Stimulated activated naive B cell treated with anti-CD40 and anti-IgM and Interleukin-4, amounts not matched to agents 10 μg/mL and 1 μg/mL and 100 μg/mL, for 72 hours (primary cell): ENCODE results near the gene MMP14.
"Not testable (repeated sequence)": the region's sequence is repeated elsewhere in the genome, so short reads cannot be mapped to it uniquely, and the experiment has no call there.

Experiments
- ATAC-seq, 2 donors: fragments of 150-1000 bp; cut with Tn5 transposase; replicated peaks; 2 replicates each; pipeline ENCODE4 v1.10.0; 2021; ENCODE audit warnings: moderate library complexity in 1 of 2
- DNase-seq: peaks from one replicate; pipeline ENCODE4 v3.0.0; 2021
- H3K27ac Mint-ChIP-seq: one replicate; pipeline ENCODE4 v1.8.0; 2022; ENCODE audit warnings: mild to moderate bottlenecking, mixed read lengths
- H3K27me3 Mint-ChIP-seq, 2 donors: one replicate each; pipeline ENCODE4 v1.8.0; 2022; ENCODE audit warnings: mixed read lengths in 2 of 2
- H3K36me3 Mint-ChIP-seq, 2 donors: one replicate each; pipeline ENCODE4 v1.8.0; 2022; ENCODE audit warnings: mixed read lengths in 2 of 2, mild to moderate bottlenecking in 1 of 2
- H3K4me1 Mint-ChIP-seq, 2 donors: one replicate each; pipeline ENCODE4 v1.8.0; 2022; ENCODE audit warnings: mixed read lengths in 2 of 2, mild to moderate bottlenecking in 1 of 2
- H3K4me3 Mint-ChIP-seq, 2 donors: one replicate each; pipeline ENCODE4 v1.8.0; 2022; ENCODE audit warnings: mild to moderate bottlenecking in 2 of 2, mixed read lengths in 2 of 2, moderate library complexity in 1 of 2
- H3K9me3 Mint-ChIP-seq, 2 donors: one replicate each; pipeline ENCODE4 v1.8.0; 2022; ENCODE audit warnings: mixed read lengths in 2 of 2, mild to moderate bottlenecking in 1 of 2

MMP14 gene

GRCh38 chr14:22822571-22823098 is 13.8 kb upstream of the MMP14 start:
- H3K36me3 Mint-ChIP-seq, result no peaks in the 10 kb centered on the region
- peak; percentile 47 for DNase-seq
- peak overlapping the region; percentile 51 for H3K27ac Mint-ChIP-seq
- peaks cover 27 to 63% of the 10 kb centered on the region in 2 donors for H3K4me1 Mint-ChIP-seq
- no peaks in the 10 kb centered on the region for H3K27me3 Mint-ChIP-seq
- H3K9me3 Mint-ChIP-seq, result no peaks in the 10 kb centered on the region
- ATAC-seq, result peak; percentile 75 to 82
- H3K4me3 Mint-ChIP-seq, result peak overlapping the region; percentile 73 to 85

GRCh38 chr14:22824711-22825359 is 11.6 kb upstream of the MMP14 start:
- H3K27me3 Mint-ChIP-seq, result no peaks in the 10 kb centered on the region
- H3K36me3 Mint-ChIP-seq, result peaks cover 0 to 2% of the 10 kb centered on the region in 2 donors
- H3K4me1 Mint-ChIP-seq, result peaks cover 18 to 54% of the 10 kb centered on the region in 2 donors
- DNase-seq (no peak), ATAC-seq (peak in 1 of 2 donors; percentile 8)
- no peaks in the 10 kb centered on the region for H3K9me3 Mint-ChIP-seq
- peak overlapping the region; percentile 29 to 64 for H3K4me3 Mint-ChIP-seq
- H3K27ac Mint-ChIP-seq, result peak overlapping the region; percentile 56

GRCh38 chr14:22829076-22829660 is 7.2 kb upstream of the MMP14 start:
- ATAC-seq, result peak in 1 of 2 donors; percentile 3
- H3K27ac Mint-ChIP-seq, result peak overlapping the region; percentile 96
- H3K4me3 Mint-ChIP-seq, result peak overlapping the region; percentile 91 to 92
- not testable (repeated sequence) for DNase-seq, H3K27me3 Mint-ChIP-seq, H3K9me3 Mint-ChIP-seq
- peaks cover 14 to 18% of the 10 kb centered on the region in 2 donors for H3K36me3 Mint-ChIP-seq
- H3K4me1 Mint-ChIP-seq, result peaks cover 21 to 45% of the 10 kb centered on the region in 2 donors

GRCh38 chr14:22829661-22830442 is 6.5 kb upstream of the MMP14 start, which contains the start of gene MRPL52:
Gene MRPL52, plus strand, starts transcription at chr14:22829887. Its CDS starts 26 bp downstream, at chr14:22829913.
- H3K9me3 Mint-ChIP-seq, result no peaks in the 10 kb centered on the region
- ATAC-seq (peak; percentile 95), DNase-seq (peak; percentile 80)
- peak within 1 kb of the TSS; percentile 91 to 92 for H3K4me3 Mint-ChIP-seq
- H3K27me3 Mint-ChIP-seq, result no peaks in the 10 kb centered on the region
- peaks cover 14 to 22% of the 10 kb centered on the region in 2 donors for H3K36me3 Mint-ChIP-seq
- peak within 1 kb of the TSS; percentile 96 for H3K27ac Mint-ChIP-seq
- peaks cover 18 to 38% of the 10 kb centered on the region in 2 donors for H3K4me1 Mint-ChIP-seq

- Mint-ChIP-seq H3K27me3 (no peaks in the 10 kb centered on the region), H3K4me1 (peaks cover 16 to 34% of the 10 kb centered on the region in 2 donors), H3K36me3 (peaks cover 14 to 29% of the 10 kb centered on the region in 2 donors), H3K4me3 (peak overlapping the region; percentile 91 to 92), H3K9me3 (no peaks in the 10 kb centered on the region), H3K27ac (peak overlapping the region; percentile 96)
- DNase-seq (no peak), ATAC-seq (peak; percentile 15 to 21)
Observed at GRCh38 chr14:22830443-22831010, 5.9 kb upstream of the MMP14 start.

GRCh38 chr14:22835505-22835904 is 880 bp upstream of the MMP14 start:
- H3K27me3 Mint-ChIP-seq, result peaks cover 9 to 20% of the 10 kb centered on the region in 2 donors
- H3K36me3 Mint-ChIP-seq, result peaks cover 18 to 37% of the 10 kb centered on the region in 2 donors
- DNase-seq (no peak), ATAC-seq (no peak)
- H3K9me3 Mint-ChIP-seq, result no peaks in the 10 kb centered on the region
- H3K27ac Mint-ChIP-seq, result no peak overlapping the region
- H3K4me3 Mint-ChIP-seq, result no peak overlapping the region
- peaks cover 24 to 46% of the 10 kb centered on the region in 2 donors for H3K4me1 Mint-ChIP-seq

GRCh38 chr14:22837114-22837749 is 847 bp downstream of the MMP14 start:
- DNase-seq, result peak; percentile 17
- Mint-ChIP-seq H3K9me3 (no peaks in the 10 kb centered on the region), H3K27me3 (peaks cover 9 to 20% of the 10 kb centered on the region in 2 donors), H3K4me3 (peak overlapping the region; percentile 96 to 99), H3K4me1 (peaks cover 15 to 33% of the 10 kb centered on the region in 2 donors), H3K36me3 (peaks cover 12 to 33% of the 10 kb centered on the region in 2 donors), H3K27ac (peak overlapping the region; percentile 91)
- peak; percentile 61 to 70 for ATAC-seq

GRCh38 chr14:22837750-22838538 is 1.6 kb downstream of the MMP14 start:
- peaks cover 15 to 33% of the 10 kb centered on the region in 2 donors for H3K4me1 Mint-ChIP-seq
- peak overlapping the region; percentile 96 to 99 for H3K4me3 Mint-ChIP-seq
- ATAC-seq (peak; percentile 10 to 12), DNase-seq (no peak)
- H3K36me3 Mint-ChIP-seq, result peaks cover 12 to 29% of the 10 kb centered on the region in 2 donors
- H3K27me3 Mint-ChIP-seq, result peaks cover 9 to 20% of the 10 kb centered on the region in 2 donors
- no peaks in the 10 kb centered on the region for H3K9me3 Mint-ChIP-seq
- no peak overlapping the region for H3K27ac Mint-ChIP-seq

GRCh38 chr14:22838631-22839041 is 2.3 kb downstream of the MMP14 start:
- no peaks in the 10 kb centered on the region for H3K9me3 Mint-ChIP-seq
- DNase-seq, result no peak
- peak in 1 of 2 donors; percentile 22 for ATAC-seq
- H3K36me3 Mint-ChIP-seq, result peaks cover 8 to 26% of the 10 kb centered on the region in 2 donors
- peaks cover 15 to 33% of the 10 kb centered on the region in 2 donors for H3K4me1 Mint-ChIP-seq
- no peak overlapping the region for H3K4me3 Mint-ChIP-seq
- peaks cover 13 to 20% of the 10 kb centered on the region in 2 donors for H3K27me3 Mint-ChIP-seq
- H3K27ac Mint-ChIP-seq, result peak overlapping the region; percentile 33

GRCh38 chr14:22839159-22839779 is 2.9 kb downstream of the MMP14 start:
- H3K4me1 Mint-ChIP-seq, result peaks cover 15 to 33% of the 10 kb centered on the region in 2 donors
- H3K36me3 Mint-ChIP-seq, result peaks cover 8 to 21% of the 10 kb centered on the region in 2 donors
- H3K27ac Mint-ChIP-seq, result peak overlapping the region; percentile 6
- H3K4me3 Mint-ChIP-seq, result no peak overlapping the region
- DNase-seq (no peak), ATAC-seq (no peak)
- peaks cover 13 to 20% of the 10 kb centered on the region in 2 donors for H3K27me3 Mint-ChIP-seq
- no peaks in the 10 kb centered on the region for H3K9me3 Mint-ChIP-seq

GRCh38 chr14:22841311-22841710 is 4.9 kb downstream of the MMP14 start:
- ATAC-seq, result no peak
- Mint-ChIP-seq H3K27ac (no peak overlapping the region), H3K4me3 (no peak overlapping the region), H3K36me3 (peaks cover 2 to 4% of the 10 kb centered on the region in 2 donors), H3K27me3 (peaks cover 16 to 27% of the 10 kb centered on the region in 2 donors), H3K9me3 (no peaks in the 10 kb centered on the region), H3K4me1 (peaks cover 12 to 32% of the 10 kb centered on the region in 2 donors)
- no peak for DNase-seq

GRCh38 chr14:22841769-22842168 is 5.4 kb downstream of the MMP14 start:
- DNase-seq, result no peak
- peaks cover 16 to 32% of the 10 kb centered on the region in 2 donors for H3K27me3 Mint-ChIP-seq
- no peaks in the 10 kb centered on the region for H3K9me3 Mint-ChIP-seq
- H3K4me1 Mint-ChIP-seq, result peaks cover 11 to 32% of the 10 kb centered on the region in 2 donors
- peaks cover 4% of the 10 kb centered on the region in 2 donors for H3K36me3 Mint-ChIP-seq
- ATAC-seq, result no peak
- H3K27ac Mint-ChIP-seq, result no peak overlapping the region
- H3K4me3 Mint-ChIP-seq, result no peak overlapping the region
